ENCODE measurements around the gene CHCHD4. TPM values are rescaled to one million over a fixed set of nuclear protein-coding genes. Genes with fewer than 3 reads are reported as not detected.
"Not testable (repeated sequence)": the region's sequence is repeated elsewhere in the genome, so short reads cannot be mapped to it uniquely, and the experiment has no call there.

Gene CHCHD4
- total RNA-seq, 8 experiments from 2014 or later: 9.4 to 28.1 (median 13.9) TPM

GRCh38 chr3:14091959-14092358, 32.7 kb downstream of the CHCHD4 start:
- 0 to 100% (median 96%) methylated on average over 1 to 2 of the region's 5 CpGs; no CpG with 5 or more reads in 6 of the 10 experiments for WGBS, 10 experiments
- H3K4me3 ChIP-seq; H3K4me1 ChIP-seq (replicated peaks in 1 of 2); ATAC-seq (replicated peaks in 6 of 8); in situ Hi-C loops (cut with MboI; ENCODE audit: low pct_unique_long_range_greater_than_20kb in 2 of 9, low sequenced_read_pairs in 9 of 9, unreplicated experiment in 9 of 9); H3K27ac ChIP-seq: not testable (repeated sequence)

- H3K4me1 ChIP-seq (replicated peaks in 1 of 2); H3K27ac ChIP-seq; in situ Hi-C loops (cut with MboI; ENCODE audit: low pct_unique_long_range_greater_than_20kb in 2 of 9, low sequenced_read_pairs in 9 of 9, unreplicated experiment in 9 of 9); H3K4me3 ChIP-seq; ATAC-seq (replicated peaks in 6 of 8): not testable (repeated sequence)
- 0 to 86% (median 54%) methylated on average over 1 to 5 of the region's 5 CpGs; no CpG with 5 or more reads in 2 of the 10 experiments for WGBS, 10 experiments
These were observed 37.2 kb downstream of the CHCHD4 start for GRCh38 chr3:14087461-14087860.

GRCh38 chr3:14082108-14082657, 42.5 kb downstream of the CHCHD4 start:
- H3K4me1 ChIP-seq (replicated peaks in 1 of 2): no peaks in the 10 kb centered on the region
- H3K4me3 ChIP-seq: no peak overlapping the region
- 10 to 88% (median 47%) methylated on average over 2 to 5 of the region's 5 CpGs; no CpG with 5 or more reads in 2 of the 10 experiments for WGBS, 10 experiments
- no peak overlapping the region for H3K27ac ChIP-seq
- ATAC-seq (replicated peaks in 6 of 8): no peak
- in situ Hi-C loops (cut with MboI; ENCODE audit: low pct_unique_long_range_greater_than_20kb in 2 of 9, low sequenced_read_pairs in 9 of 9, unreplicated experiment in 9 of 9): no loop called here

GRCh38 chr3:14077310-14077709, 47.4 kb downstream of the CHCHD4 start:
- no peak for ATAC-seq (replicated peaks in 6 of 8)
- H3K4me1 ChIP-seq (replicated peaks in 1 of 2): no peaks in the 10 kb centered on the region
- H3K4me3 ChIP-seq: no peak overlapping the region
- 73 to 100% (median 81%) methylated on average over 1 of the region's 1 CpG; no CpG with 5 or more reads in 4 of the 10 experiments for WGBS, 10 experiments
- in situ Hi-C loops (cut with MboI; ENCODE audit: low pct_unique_long_range_greater_than_20kb in 2 of 9, low sequenced_read_pairs in 9 of 9, unreplicated experiment in 9 of 9): no loop called here
- no peak overlapping the region for H3K27ac ChIP-seq

DNA sequence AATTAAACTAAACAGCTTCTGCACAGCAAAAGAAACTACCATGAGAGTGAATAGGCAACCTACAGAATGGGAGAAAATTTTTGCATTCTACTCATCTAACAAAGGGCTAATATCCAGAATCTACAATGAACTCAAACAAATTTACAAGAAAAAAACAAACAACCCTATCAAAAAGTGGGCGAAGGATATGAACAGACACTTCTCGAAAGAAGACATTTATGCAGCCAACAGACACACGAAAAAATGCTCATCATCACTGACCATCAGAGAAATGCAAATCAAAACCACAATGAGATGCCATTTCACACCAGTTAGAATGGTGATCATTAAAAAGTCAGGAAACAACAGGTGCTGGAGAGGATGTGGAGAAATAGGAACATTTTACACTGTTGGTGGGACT, 49.4 kb downstream of the CHCHD4 start:
- H3K4me1 ChIP-seq (replicated peaks in 1 of 2); H3K27ac ChIP-seq; in situ Hi-C loops (cut with MboI; ENCODE audit: low pct_unique_long_range_greater_than_20kb in 2 of 9, low sequenced_read_pairs in 9 of 9, unreplicated experiment in 9 of 9); ATAC-seq (replicated peaks in 6 of 8); H3K4me3 ChIP-seq: not testable (repeated sequence)
- 0 to 71% (median 40%) methylated on average over 1 of the region's 3 CpGs; no CpG with 5 or more reads in 7 of the 10 experiments for WGBS, 10 experiments

- Histone ChIP-seq H3K27ac (no peak overlapping the region), H3K4me1 (replicated peaks in 1 of 2) (no peaks in the 10 kb centered on the region), H3K4me3 (no peak overlapping the region)
- WGBS, 10 experiments: 60% methylated on average over 1 of the region's 4 CpGs; no CpG with 5 or more reads in 8 of the 10 experiments
- ATAC-seq (replicated peaks in 6 of 8): no peak
- in situ Hi-C loops (cut with MboI; ENCODE audit: low pct_unique_long_range_greater_than_20kb in 2 of 9, low sequenced_read_pairs in 9 of 9, unreplicated experiment in 9 of 9): no loop called here
These were observed 59.8 kb downstream of the CHCHD4 start for GRCh38 chr3:14064910-14065309.

- no peak overlapping the region for H3K4me3 ChIP-seq
- 0 to 81% (median 46%) methylated on average over 1 to 2 of the region's 2 CpGs; no CpG with 5 or more reads in 1 of the 10 experiments for WGBS, 10 experiments
- in situ Hi-C loops (cut with MboI; ENCODE audit: low pct_unique_long_range_greater_than_20kb in 2 of 9, low sequenced_read_pairs in 9 of 9, unreplicated experiment in 9 of 9): no loop called here
- no peaks in the 10 kb centered on the region for H3K4me1 ChIP-seq (replicated peaks in 1 of 2)
- no peak overlapping the region for H3K27ac ChIP-seq
- ATAC-seq (replicated peaks in 6 of 8): no peak
These were observed 61.5 kb downstream of the CHCHD4 start for GRCh38 chr3:14063152-14063551.

Other genes starting within 250 kb of the CHCHD4 start
- gene WNT7A, start 244.8 kb downstream of the CHCHD4 start, total RNA-seq: 10 to 100 TPM in 2 of 8 experiments, 1 to 10 TPM in 4, under 1 TPM in 2; 0.09 to 14.1 (median 7.6) TPM
- 10 to 100 TPM; 27.7 to 81.8 (median 48.6) TPM for gene TMEM43, start 182 bp upstream of the CHCHD4 start, total RNA-seq
- 10 to 100 TPM; 22.3 to 94.0 (median 36.3) TPM for gene XPC, start 53.7 kb upstream of the CHCHD4 start, total RNA-seq
- 10 to 100 TPM; 15.5 to 24.5 (median 19.5) TPM for gene LSM3, start 53.9 kb upstream of the CHCHD4 start, total RNA-seq

All from motor neuron (in vitro differentiated cells).